ENCODE results near the gene LRCH4. TPM values are rescaled to one million over a fixed set of nuclear protein-coding genes. Genes with fewer than 3 reads are reported as not detected.

LRCH4 gene
- total and polyA plus RNA-seq, 2 donors (not counting 3 experiments of a cell fraction or from before 2014, with no cell fraction given), result 32.1 to 56.1 TPM

DNA sequence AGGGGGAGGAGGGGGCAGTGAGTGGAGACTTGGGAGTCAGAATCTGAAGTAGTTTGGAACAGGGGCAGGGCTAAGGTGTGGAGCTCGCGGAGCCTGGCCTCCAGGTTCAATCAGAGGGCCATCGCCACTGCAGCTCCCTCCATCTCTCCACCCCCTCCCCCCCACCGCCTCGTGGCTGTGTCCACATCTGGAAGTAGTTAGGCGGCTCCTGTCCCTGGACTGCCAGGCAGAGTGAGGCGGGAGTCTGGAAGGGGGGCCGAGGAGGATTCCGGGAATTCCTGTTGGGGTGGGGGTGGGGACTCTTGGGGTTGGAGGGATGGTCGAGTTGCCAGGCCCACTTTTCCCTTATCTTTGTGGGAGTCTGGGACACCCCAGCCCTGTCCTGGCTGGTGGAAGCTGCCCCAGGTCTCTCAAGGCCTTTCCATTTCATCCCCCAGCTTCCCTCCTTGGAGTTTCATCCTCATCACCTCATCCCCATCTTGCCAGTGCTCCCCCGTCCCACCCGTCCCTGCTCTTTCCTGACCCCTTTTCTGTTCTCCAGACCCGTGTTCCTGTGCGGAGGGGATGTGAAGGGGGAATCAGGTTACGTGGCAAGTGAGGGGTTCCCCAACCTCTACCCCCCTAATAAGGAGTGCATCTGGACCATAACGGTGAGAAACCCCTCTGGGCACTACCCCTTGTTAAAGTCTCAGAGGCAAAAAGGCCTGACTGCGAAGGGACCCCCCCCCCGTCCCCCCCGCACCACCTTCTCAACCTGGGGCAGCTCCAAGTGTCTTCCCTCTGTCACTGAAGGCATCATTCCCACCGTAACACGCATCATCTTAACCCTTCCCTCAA lies 17.2 kb upstream of the LRCH4 start:
- CTCF ChIA-PET, result interaction anchor here (1.1 to 2.8 kb wide), 4 partner anchors 9 to 77 kb away, joined by 3 to 10 read pairs (median 4); partner anchors contain the start of genes FBXO24 and MOSPD3
- Histone ChIP-seq H2AFZ (ENCODE audit: low read depth, low read length) (peak overlapping the region; percentile 96), H3K27ac (ENCODE audit: insufficient read depth, low read depth, low read length) (no peak overlapping the region), H3K9me1 (replicated peaks; ENCODE audit: control insufficient read depth, extremely low read depth, insufficient read depth, low read length) (no peaks in the 10 kb centered on the region), H3K4me3 (replicated peaks in 1 of 3; ENCODE audit: insufficient read depth in 1 of 3, low read depth in 1 of 3, low read length in 3 of 3) (no peak overlapping the region), H3K79me2 (ENCODE audit: control insufficient read depth, insufficient read depth, low read length) (no peaks in the 10 kb centered on the region), H3K4me1 (ENCODE audit: control insufficient read depth, extremely low read depth, insufficient read depth, low read length) (peaks cover 25% of the 10 kb centered on the region), H3K9me3 (replicated peaks; ENCODE audit: control insufficient read depth, insufficient read depth, low read length) (no peaks in the 10 kb centered on the region), H4K20me1 (replicated peaks; ENCODE audit: control insufficient read depth, extremely low read depth, insufficient read depth, low read length) (no peaks in the 10 kb centered on the region), H3K27me3 (ENCODE audit: control insufficient read depth in 2 of 2, insufficient read depth in 2 of 2, low read length in 2 of 2) (no peaks in the 10 kb centered on the region), H3K9ac (replicated peaks; ENCODE audit: extremely low read depth, insufficient read depth, low read length) (no peak overlapping the region), H3K36me3 (ENCODE audit: control insufficient read depth in 2 of 2, extremely low read depth in 1 of 2, insufficient read depth in 2 of 2, low read length in 2 of 2) (no peaks in the 10 kb centered on the region), H3K4me2 (ENCODE audit: insufficient read depth, low read length) (peak overlapping the region; percentile 42)
- POLR2A ChIA-PET, result no interaction called here
- TF ChIP-seq MYC (IDR thresholded peaks at IDR 0.05; ENCODE audit: low read depth, low read length), result no peak
- TF ChIP-seq, protein P1, sequence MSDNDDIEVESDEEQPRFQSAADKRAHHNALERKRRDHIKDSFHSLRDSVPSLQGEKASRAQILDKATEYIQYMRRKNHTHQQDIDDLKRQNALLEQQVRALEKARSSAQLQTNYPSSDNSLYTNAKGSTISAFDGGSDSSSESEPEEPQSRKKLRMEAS (IDR thresholded peaks at IDR 0.05; ENCODE audit: insufficient read depth, insufficient read length), result no peak
- no peak for TF ChIP-seq JUN (IDR thresholded peaks at IDR 0.05; ENCODE audit: borderline replicate concordance, insufficient read depth, insufficient read length, low read depth)
- TF ChIP-seq, protein P2, sequence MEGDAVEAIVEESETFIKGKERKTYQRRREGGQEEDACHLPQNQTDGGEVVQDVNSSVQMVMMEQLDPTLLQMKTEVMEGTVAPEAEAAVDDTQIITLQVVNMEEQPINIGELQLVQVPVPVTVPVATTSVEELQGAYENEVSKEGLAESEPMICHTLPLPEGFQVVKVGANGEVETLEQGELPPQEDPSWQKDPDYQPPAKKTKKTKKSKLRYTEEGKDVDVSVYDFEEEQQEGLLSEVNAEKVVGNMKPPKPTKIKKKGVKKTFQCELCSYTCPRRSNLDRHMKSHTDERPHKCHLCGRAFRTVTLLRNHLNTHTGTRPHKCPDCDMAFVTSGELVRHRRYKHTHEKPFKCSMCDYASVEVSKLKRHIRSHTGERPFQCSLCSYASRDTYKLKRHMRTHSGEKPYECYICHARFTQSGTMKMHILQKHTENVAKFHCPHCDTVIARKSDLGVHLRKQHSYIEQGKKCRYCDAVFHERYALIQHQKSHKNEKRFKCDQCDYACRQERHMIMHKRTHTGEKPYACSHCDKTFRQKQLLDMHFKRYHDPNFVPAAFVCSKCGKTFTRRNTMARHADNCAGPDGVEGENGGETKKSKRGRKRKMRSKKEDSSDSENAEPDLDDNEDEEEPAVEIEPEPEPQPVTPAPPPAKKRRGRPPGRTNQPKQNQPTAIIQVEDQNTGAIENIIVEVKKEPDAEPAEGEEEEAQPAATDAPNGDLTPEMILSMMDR (IDR thresholded peaks at IDR 0.05; ENCODE audit: extremely low read depth in 1 of 2, insufficient read depth in 1 of 2, low read depth in 1 of 2, low read length in 2 of 2), result no peak
- TF ChIP-seq POLR2A (IDR thresholded peaks at IDR 0.05; ENCODE audit: low read depth, low read length), result no peak
- no peak for TF ChIP-seq GATA2 (IDR thresholded peaks at IDR 0.05; ENCODE audit: insufficient read depth, insufficient read length, low read depth, low read length)
- TF ChIP-seq POLR2AphosphoS5 (IDR thresholded peaks at IDR 0.05; ENCODE audit: insufficient read depth, low read depth, low read length), result no peak
- TF ChIP-seq FOS (IDR thresholded peaks at IDR 0.05; ENCODE audit: borderline replicate concordance, insufficient read depth, low read length), result no peak
- TF ChIP-seq EZH2 (IDR thresholded peaks at IDR 0.05; ENCODE audit: borderline replicate concordance, low read depth, low read length, severe bottlenecking), result no peak
- intact Hi-C loops (cut with micrococcal nuclease) (no loop called here), dilution Hi-C loops (cut with MboI; ENCODE audit: extremely low pct_ligation_motif_present, low sequenced_read_pairs) (no loop called here)
- no TSS peak for BruUV-seq (replicated peaks)
- FAIRE-seq (no peak), DNase-seq (ENCODE audit: low read depth, low spot score) (no peak)
